COLO668 (cell line): ENCODE data around the gene DLX2.
A peak's percentile ranks its signal among the peaks of the same experiment; 100 is the strongest.

Source experiments
- DNase-seq: peaks from one replicate; lab custom pipeline; 2025; ENCODE audit not compliant: unreplicated experiment; lab: John Stamatoyannopoulos, UW

DLX2 gene

DNA sequence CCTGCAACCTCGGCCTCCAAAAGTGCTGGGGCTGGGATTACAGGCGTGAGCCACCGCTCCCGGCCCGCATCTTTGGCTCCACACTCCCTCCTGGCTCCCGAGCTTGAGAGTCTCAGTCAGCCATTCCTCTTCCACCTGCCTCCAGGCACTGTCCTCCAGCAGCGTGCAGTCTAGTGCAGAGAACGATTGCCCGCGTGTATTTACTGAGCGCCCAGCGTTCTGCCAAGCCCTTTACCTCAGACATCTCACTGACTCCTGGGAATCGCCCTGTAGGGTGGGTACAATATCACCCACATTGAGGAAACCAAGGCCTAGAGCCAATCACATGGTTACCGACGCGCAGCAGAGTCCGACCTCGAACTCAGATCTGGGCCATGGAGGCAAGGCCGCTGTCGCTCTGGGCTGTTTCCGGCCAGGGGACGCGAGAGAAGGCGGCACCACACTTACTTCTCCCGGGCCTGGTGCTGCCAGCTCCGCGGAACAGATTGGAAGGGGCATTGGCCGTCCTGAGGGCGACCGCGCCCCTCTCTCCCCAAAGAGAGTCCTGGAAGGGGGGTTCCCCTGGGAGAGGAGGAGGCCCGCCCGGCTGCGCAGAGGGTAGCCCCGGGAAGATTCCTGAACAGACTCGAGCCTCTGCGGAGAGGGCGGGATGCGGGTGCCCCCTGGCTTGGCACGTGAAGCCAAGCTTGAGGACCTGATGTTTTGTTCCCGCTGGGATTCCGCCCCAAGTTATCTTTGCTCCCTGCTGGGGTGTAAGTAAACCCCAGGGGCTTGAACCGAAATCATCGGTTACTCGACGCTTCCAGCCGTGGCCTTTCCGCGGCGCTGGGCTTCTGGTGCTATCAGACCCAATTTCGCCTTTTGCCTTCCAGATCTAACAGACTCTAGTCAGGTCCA lies 5.2 kb upstream of the DLX2 start:
- no peak for DNase-seq

- DNase-seq = peak; percentile 40
Measured at GRCh38 chr2:172106108-172106961, 3.6 kb upstream of the DLX2 start.

GRCh38 chr2:172105471-172106107 lies 2.9 kb upstream of the DLX2 start:
- no peak for DNase-seq

- DNase-seq = peak; percentile 81
Measured at GRCh38 chr2:172103471-172104272, 972 bp upstream of the DLX2 start.

- DNase-seq = peak; percentile 54
Measured at GRCh38 chr2:172101821-172102390, 794 bp downstream of the DLX2 start.

DNA sequence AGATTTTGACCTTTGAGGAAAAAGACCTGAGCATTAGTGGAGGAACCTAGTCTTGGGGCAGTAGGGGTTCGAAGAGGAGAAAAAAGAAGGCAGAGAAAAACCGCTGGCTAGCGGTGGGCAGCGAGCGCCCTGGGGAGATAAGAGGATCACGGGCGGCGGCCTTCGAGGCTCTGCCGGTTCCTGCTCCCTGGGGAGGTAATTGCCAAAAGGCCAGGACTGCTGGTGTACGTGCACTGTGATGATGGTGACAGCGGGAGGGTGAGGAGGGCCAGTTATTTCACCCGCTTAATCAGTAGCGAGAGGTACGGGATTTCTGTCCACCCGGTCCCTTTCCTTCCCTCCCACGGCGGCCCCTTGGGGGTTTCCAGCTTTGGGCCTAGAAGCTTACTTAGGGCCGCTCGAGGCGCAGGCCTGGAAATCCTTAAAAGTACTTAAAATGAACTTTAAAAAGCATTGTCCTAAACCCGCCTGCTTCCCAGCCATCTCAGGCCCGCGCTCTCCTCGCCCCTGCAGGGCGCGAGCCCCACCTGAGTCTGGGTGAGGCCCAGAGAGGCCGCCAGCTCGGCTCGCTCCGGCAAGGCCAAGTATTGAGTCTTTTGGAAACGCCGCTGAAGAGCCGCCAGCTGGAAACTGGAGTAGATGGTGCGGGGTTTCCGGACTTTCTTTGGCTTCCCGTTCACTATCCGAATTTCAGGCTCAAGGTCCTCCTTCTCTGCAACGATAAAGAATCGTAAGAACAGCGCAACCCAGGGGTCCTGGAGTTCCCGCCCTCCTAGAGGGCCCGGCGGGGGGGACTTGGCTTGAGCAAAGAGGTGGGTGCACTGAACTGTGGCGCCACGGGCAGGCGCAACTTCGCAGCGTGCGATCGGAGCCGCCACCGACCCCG lies 1.5 kb downstream of the DLX2 start:
- peak; percentile 46 for DNase-seq

GRCh38 chr2:172100080-172100934 lies 2.4 kb downstream of the DLX2 start:
- DNase-seq = peak; percentile 46

DNA sequence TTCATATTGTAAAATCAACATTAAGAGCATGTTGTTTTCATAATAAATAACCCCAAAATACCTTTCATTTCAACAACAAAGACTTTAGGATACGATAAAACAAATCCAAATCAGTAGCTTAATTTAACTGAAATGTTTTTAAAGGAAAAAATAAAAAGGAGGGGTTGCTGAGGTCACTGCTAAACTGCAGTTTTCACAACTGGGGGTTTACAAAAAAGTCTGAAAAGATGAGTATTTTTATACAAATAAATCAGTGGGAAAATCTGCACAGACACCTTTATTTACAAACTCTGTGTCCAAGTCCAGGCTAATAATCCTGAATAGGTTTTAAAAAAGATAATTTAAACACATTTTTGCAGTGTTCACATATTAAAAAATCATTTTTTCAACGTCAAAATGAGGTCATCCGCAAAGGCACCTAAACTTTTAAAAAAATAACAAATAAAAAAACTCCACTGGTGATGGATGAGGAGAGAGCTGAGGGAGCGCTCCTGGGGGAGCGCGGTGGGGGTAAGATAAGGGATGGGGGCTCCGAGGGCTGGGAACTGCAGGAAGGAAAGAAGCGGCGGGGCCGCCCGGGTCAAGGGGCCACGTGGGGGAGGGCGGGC lies 3.1 kb downstream of the DLX2 start:
- DNase-seq = no peak

- peak; percentile 81 for DNase-seq
Measured at GRCh38 chr2:172098650-172099471, 3.8 kb downstream of the DLX2 start.

GRCh38 chr2:172098287-172098649 lies 4.4 kb downstream of the DLX2 start:
- no peak for DNase-seq

DNA sequence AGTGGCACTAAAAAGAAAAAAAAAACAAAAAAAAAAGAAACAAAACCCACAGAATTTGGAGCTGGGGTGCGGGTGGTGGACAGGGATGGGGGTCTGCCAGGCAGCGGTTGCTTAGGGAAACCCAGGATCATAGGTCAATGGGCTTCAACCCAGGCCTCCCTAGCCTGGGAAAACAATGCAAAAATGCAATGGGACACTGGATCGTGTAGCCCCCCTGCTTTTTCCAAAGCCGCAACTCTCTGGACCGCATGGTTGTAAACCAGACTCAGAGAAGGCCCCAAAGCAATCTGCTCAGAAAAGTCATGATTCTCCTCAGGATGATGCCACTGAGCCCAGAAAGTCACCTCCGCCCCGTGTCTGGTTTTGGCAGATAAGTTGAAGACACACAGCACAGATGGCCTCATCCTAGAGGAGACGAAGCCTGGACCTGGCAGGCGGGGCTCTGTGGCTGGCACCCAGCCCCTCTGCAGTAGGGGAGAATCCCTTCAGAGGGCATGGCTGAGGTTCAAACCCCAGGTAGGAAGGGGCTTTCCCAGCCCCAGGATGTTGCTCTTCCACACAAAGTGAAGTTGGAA lies 5.1 kb downstream of the DLX2 start:
- no peak for DNase-seq

GRCh38 chr2:172096626-172097547 lies 5.8 kb downstream of the DLX2 start:
- DNase-seq = peak; percentile 37

DNA sequence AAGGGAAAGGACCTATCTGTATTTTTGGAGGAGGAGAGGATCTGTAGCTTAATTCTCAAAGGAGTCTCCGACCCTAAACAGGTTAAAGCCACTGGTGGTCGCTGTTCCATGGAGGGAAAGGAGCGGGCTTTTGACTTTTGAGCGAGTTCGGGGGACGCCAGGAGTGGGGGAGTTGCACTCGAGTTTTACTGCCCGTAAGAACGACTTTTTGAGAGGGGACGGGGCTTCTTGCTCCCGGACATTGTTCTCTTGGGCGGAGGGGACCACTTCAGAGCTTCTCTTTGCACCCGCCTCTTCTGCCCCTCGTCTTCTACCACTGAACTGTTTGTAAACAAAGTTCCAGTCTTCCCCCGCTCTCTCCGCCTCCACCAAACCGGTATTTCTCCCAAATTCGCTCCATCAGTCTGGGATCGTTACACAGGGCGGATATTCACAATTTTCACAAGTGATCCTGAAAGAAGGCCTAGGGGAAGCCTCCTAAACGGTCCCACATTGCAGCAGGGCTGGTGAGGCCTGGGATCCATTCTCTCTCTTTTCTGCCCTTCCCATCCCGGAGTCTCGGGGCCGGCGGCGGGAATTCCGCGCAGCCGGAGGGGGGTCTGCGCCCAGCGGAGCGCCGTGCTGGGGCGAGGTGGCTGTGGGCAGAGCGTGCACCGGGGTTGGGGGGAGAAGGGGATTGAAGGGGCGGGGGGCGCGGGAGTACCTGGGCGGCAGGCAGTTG lies 6.6 kb downstream of the DLX2 start:
- DNase-seq = no peak

- DNase-seq = no peak
Measured at GRCh38 chr2:172095146-172095904, 7.4 kb downstream of the DLX2 start.
